B cell (primary cell): ENCODE measurements around the gene TWIST2.

Source experiments
- EZH2 ChIP-seq: IDR thresholded peaks from 2 replicates; pipeline ENCODE4 v1.6.1; 2012; ENCODE audit warnings: borderline replicate concordance, low read depth, mild to moderate bottlenecking, moderate library complexity, low read length; ENCODE audit not compliant: insufficient read depth, poor library complexity, severe bottlenecking
- TF ChIP-seq, protein P1 (sequence below): fragments of 200-600 bp; IDR thresholded peaks from one replicate; pipeline ENCODE4 v1.8.0; 2022; ENCODE audit warnings: antibody characterized with exemption, mild to moderate bottlenecking

GRCh38 chr2:238906254-238906935 lies 58.5 kb downstream of the TWIST2 start:
- TF ChIP-seq, protein P1, sequence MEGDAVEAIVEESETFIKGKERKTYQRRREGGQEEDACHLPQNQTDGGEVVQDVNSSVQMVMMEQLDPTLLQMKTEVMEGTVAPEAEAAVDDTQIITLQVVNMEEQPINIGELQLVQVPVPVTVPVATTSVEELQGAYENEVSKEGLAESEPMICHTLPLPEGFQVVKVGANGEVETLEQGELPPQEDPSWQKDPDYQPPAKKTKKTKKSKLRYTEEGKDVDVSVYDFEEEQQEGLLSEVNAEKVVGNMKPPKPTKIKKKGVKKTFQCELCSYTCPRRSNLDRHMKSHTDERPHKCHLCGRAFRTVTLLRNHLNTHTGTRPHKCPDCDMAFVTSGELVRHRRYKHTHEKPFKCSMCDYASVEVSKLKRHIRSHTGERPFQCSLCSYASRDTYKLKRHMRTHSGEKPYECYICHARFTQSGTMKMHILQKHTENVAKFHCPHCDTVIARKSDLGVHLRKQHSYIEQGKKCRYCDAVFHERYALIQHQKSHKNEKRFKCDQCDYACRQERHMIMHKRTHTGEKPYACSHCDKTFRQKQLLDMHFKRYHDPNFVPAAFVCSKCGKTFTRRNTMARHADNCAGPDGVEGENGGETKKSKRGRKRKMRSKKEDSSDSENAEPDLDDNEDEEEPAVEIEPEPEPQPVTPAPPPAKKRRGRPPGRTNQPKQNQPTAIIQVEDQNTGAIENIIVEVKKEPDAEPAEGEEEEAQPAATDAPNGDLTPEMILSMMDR, result no peak
- TF ChIP-seq EZH2, result no peak
